ENCODE results near the gene MEP1A. TPM values are rescaled to one million over a fixed set of nuclear protein-coding genes. Genes with fewer than 3 reads are reported as not detected.
"Not testable (repeated sequence)": the region's sequence is repeated elsewhere in the genome, so short reads cannot be mapped to it uniquely, and the experiment has no call there.

The MEP1A gene, protein sequence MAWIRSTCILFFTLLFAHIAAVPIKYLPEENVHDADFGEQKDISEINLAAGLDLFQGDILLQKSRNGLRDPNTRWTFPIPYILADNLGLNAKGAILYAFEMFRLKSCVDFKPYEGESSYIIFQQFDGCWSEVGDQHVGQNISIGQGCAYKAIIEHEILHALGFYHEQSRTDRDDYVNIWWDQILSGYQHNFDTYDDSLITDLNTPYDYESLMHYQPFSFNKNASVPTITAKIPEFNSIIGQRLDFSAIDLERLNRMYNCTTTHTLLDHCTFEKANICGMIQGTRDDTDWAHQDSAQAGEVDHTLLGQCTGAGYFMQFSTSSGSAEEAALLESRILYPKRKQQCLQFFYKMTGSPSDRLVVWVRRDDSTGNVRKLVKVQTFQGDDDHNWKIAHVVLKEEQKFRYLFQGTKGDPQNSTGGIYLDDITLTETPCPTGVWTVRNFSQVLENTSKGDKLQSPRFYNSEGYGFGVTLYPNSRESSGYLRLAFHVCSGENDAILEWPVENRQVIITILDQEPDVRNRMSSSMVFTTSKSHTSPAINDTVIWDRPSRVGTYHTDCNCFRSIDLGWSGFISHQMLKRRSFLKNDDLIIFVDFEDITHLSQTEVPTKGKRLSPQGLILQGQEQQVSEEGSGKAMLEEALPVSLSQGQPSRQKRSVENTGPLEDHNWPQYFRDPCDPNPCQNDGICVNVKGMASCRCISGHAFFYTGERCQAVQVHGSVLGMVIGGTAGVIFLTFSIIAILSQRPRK
- total RNA-seq (under 1 TPM; 0.06 to 0.09 TPM), polyA plus RNA-seq (under 1 TPM; 0.08 to 0.11 TPM)
- long read RNA-seq, donor 1, result 0 reads
- long read RNA-seq, donor 2, result 0 reads
- long read RNA-seq, donor 3, result 0 reads
- long read RNA-seq, donor 4, result 0 reads
- long read RNA-seq, donor 5, result 0 reads

GRCh38 chr6:46793138-46793537 lies at the start of gene MEP1A:
MEP1A (plus strand) TSS chr6:46793389; CDS start chr6:46793399, 10 bp downstream.
- Histone ChIP-seq H3K4me3 (no peak within 1 kb of the TSS), H3K4me1 (ENCODE audit: control insufficient read depth in 5 of 5, insufficient read depth in 5 of 5, low read length in 5 of 5) (no peaks in the 10 kb centered on the region), H3K36me3 (ENCODE audit: control insufficient read depth in 4 of 4, insufficient read depth in 4 of 4, low read length in 4 of 4) (no peaks in the 10 kb centered on the region), H3K9me3 (ENCODE audit: control insufficient read depth in 4 of 4, insufficient read depth in 3 of 4, low read length in 3 of 4) (no peaks in the 10 kb centered on the region), H3K9ac (ENCODE audit: insufficient read depth in 1 of 2, low read length in 2 of 2) (no peak within 1 kb of the TSS), H3K27me3 (ENCODE audit: control insufficient read depth in 3 of 3, insufficient read depth in 3 of 3, low read length in 2 of 3) (peaks cover 0 to 5% (median 0%) of the 10 kb centered on the region in 3 donors), H3K27ac (ENCODE audit: low read depth in 1 of 2, low read length in 1 of 2) (no peak within 1 kb of the TSS)
- 83 to 92% methylated on average over 8 of the region's 8 CpGs for WGBS, 2 donors
- ATAC-seq (ENCODE audit: insufficient read depth, low FRiP score) (no peak), DNase-seq (no peak)
- TF ChIP-seq, protein P1, sequence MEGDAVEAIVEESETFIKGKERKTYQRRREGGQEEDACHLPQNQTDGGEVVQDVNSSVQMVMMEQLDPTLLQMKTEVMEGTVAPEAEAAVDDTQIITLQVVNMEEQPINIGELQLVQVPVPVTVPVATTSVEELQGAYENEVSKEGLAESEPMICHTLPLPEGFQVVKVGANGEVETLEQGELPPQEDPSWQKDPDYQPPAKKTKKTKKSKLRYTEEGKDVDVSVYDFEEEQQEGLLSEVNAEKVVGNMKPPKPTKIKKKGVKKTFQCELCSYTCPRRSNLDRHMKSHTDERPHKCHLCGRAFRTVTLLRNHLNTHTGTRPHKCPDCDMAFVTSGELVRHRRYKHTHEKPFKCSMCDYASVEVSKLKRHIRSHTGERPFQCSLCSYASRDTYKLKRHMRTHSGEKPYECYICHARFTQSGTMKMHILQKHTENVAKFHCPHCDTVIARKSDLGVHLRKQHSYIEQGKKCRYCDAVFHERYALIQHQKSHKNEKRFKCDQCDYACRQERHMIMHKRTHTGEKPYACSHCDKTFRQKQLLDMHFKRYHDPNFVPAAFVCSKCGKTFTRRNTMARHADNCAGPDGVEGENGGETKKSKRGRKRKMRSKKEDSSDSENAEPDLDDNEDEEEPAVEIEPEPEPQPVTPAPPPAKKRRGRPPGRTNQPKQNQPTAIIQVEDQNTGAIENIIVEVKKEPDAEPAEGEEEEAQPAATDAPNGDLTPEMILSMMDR (IDR thresholded peaks at IDR 0.05; ENCODE audit: control extremely low read depth, extremely low read depth), result no peak

- H3K9ac ChIP-seq (ENCODE audit: insufficient read depth in 1 of 2, low read length in 2 of 2), result no peak overlapping the region
- H3K4me3 ChIP-seq, result no peak overlapping the region
- TF ChIP-seq, protein P1 (IDR thresholded peaks at IDR 0.05; ENCODE audit: control extremely low read depth, extremely low read depth), result no peak
- no peak for ATAC-seq (ENCODE audit: insufficient read depth, low FRiP score)
- no peak overlapping the region for H3K27ac ChIP-seq (ENCODE audit: low read depth in 1 of 2, low read length in 1 of 2)
- DNase-seq, result no peak
- H3K4me1 ChIP-seq (ENCODE audit: control insufficient read depth in 5 of 5, insufficient read depth in 5 of 5, low read length in 5 of 5), result no peaks in the 10 kb centered on the region
- no peaks in the 10 kb centered on the region for H3K36me3 ChIP-seq (ENCODE audit: control insufficient read depth in 4 of 4, insufficient read depth in 4 of 4, low read length in 4 of 4)
- no peaks in the 10 kb centered on the region for H3K9me3 ChIP-seq (ENCODE audit: control insufficient read depth in 4 of 4, insufficient read depth in 3 of 4, low read length in 3 of 4)
- H3K27me3 ChIP-seq (ENCODE audit: control insufficient read depth in 3 of 3, insufficient read depth in 3 of 3, low read length in 2 of 3), result peaks cover 0 to 3% (median 0%) of the 10 kb centered on the region in 3 donors
- WGBS, 2 donors, result 88 to 93% methylated on average over 1 of the region's 1 CpG
Observed at GRCh38 chr6:46743425-46744158, 49.6 kb upstream of the MEP1A start.

GRCh38 chr6:46744159-46744725 lies 48.9 kb upstream of the MEP1A start:
- H3K9ac ChIP-seq (ENCODE audit: insufficient read depth in 1 of 2, low read length in 2 of 2); DNase-seq; H3K9me3 ChIP-seq (ENCODE audit: control insufficient read depth in 4 of 4, insufficient read depth in 3 of 4, low read length in 3 of 4); H3K27me3 ChIP-seq (ENCODE audit: control insufficient read depth in 3 of 3, insufficient read depth in 3 of 3, low read length in 2 of 3); H3K27ac ChIP-seq (ENCODE audit: low read depth in 1 of 2, low read length in 1 of 2); H3K4me1 ChIP-seq (ENCODE audit: control insufficient read depth in 5 of 5, insufficient read depth in 5 of 5, low read length in 5 of 5); H3K36me3 ChIP-seq (ENCODE audit: control insufficient read depth in 4 of 4, insufficient read depth in 4 of 4, low read length in 4 of 4); H3K4me3 ChIP-seq; ATAC-seq (ENCODE audit: insufficient read depth, low FRiP score): not testable (repeated sequence)
- WGBS, 2 donors, result 81 to 84% methylated on average over 3 of the region's 3 CpGs
